ENCODE measurements around the gene EFTUD2. TPM values are rescaled to one million over a fixed set of nuclear protein-coding genes. Genes with fewer than 3 reads are reported as not detected.

Gene EFTUD2
- total RNA-seq, 1 donor from 2014 or later: 78.1 TPM

- H3K4me3 ChIP-seq (ENCODE audit: low read depth, low read length): no peak overlapping the region
- TF ChIP-seq CTCF (conservative IDR thresholded peaks at IDR 0.05; ENCODE audit: low read depth, low read length): no peak
- DNase-seq (ENCODE audit: low read depth): no peak
Observed at GRCh38 chr17:44910231-44911106, 11.2 kb upstream of the EFTUD2 start.

- no peak for TF ChIP-seq CTCF (conservative IDR thresholded peaks at IDR 0.05; ENCODE audit: low read depth, low read length)
- H3K4me3 ChIP-seq (ENCODE audit: low read depth, low read length): no peak overlapping the region
- no peak for DNase-seq (ENCODE audit: low read depth)
Observed at GRCh38 chr17:44909681-44910144, 10.5 kb upstream of the EFTUD2 start.

- no peak for TF ChIP-seq CTCF (conservative IDR thresholded peaks at IDR 0.05; ENCODE audit: low read depth, low read length)
- DNase-seq (ENCODE audit: low read depth): no peak
- H3K4me3 ChIP-seq (ENCODE audit: low read depth, low read length): no peak overlapping the region
Observed at GRCh38 chr17:44908761-44909326, 9.6 kb upstream of the EFTUD2 start.

- no peak for DNase-seq (ENCODE audit: low read depth)
- no peak for TF ChIP-seq CTCF (conservative IDR thresholded peaks at IDR 0.05; ENCODE audit: low read depth, low read length)
Observed at GRCh38 chr17:44907729-44908470, 8.7 kb upstream of the EFTUD2 start.

GRCh38 chr17:44906763-44907728 lies 7.8 kb upstream of the EFTUD2 start:
- TF ChIP-seq CTCF (conservative IDR thresholded peaks at IDR 0.05; ENCODE audit: low read depth, low read length): no peak
- no peak for DNase-seq (ENCODE audit: low read depth)
- no peak overlapping the region for H3K4me3 ChIP-seq (ENCODE audit: low read depth, low read length)

More at GRCh38 chr17:44907729-44908470, 8.7 kb upstream of the EFTUD2 start:
- no peak overlapping the region for H3K4me3 ChIP-seq (ENCODE audit: low read depth, low read length)

- TF ChIP-seq CTCF (conservative IDR thresholded peaks at IDR 0.05; ENCODE audit: low read depth, low read length): no peak
- no peak overlapping the region for H3K4me3 ChIP-seq (ENCODE audit: low read depth, low read length)
- DNase-seq (ENCODE audit: low read depth): no peak
Observed at GRCh38 chr17:44906010-44906646, 6.9 kb upstream of the EFTUD2 start.
